ENCODE data around the gene RRAD. TPM values are rescaled to one million over a fixed set of nuclear protein-coding genes. Genes with fewer than 3 reads are reported as not detected.

The RRAD gene
- total and polyA plus RNA-seq, 4 donors = 31.8 to 42.3 (median 35.7) TPM

DNA sequence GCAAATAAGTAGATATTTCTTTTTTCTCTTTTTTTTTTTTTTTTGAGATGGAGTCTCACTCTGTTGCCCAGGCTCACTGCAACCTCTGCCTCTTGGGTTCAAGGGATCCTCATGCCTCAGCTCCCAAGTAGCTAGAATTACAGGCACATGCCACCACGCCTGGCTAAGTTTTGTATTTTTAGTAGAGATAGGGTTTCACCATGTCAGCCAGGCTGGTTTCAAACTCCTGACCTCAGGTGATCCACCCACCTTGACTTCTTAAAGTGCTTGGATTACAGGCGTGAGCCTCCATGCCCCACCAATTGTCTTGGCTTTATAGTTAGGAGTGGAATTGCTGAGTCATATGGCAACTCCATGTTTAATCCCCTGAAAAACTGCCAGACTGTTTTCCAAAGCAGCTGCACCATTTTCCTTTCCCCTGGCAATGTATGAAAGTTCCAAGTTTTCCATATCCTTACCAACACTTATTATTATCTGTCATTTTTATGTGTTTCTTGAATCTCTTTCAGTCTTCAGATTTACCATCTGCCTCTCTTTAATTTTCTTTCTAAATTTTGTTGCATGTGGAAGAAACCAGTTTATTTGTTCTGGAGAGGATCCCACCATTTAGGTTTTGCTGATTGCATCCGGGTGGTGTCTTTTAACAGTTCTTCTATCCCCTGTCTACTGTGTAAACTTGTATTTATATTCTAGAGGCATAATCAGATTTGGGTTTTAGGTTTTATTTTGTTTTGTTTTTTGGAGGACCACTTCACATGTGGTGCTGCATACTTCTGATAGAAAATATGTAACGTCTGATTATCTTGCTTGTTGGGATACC is 25.8 kb upstream of the RRAD start:
- peaks cover 0 to 37% (median 25%) of the 10 kb centered on the region in 3 donors for H3K27me3 ChIP-seq (ENCODE audit: control insufficient read depth in 3 of 3, insufficient read depth in 3 of 3, low read length in 2 of 3)
- ATAC-seq (ENCODE audit: insufficient read depth, low FRiP score) = no peak

DNA sequence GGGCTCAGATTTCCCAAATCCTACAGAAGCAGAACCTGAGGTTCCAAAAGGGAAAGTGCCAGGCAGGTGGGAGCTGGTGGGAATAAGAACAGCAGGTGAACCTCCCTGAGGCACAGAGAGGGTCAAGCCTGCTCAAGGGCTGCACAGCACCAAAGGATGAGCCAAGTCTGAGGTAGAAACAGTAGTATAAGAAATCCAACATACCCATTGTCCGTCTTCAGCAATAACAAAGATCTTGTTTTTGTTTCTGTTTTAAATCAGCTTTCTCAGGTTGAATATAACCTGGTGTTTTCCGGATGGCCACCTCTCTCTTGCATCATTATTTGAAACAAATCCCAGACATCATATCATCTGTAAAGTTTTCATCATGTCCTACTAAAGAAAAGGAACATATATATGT is 25.1 kb upstream of the RRAD start:
- no peak overlapping the region for H3K4me3 ChIP-seq
- no peak overlapping the region for H3K9ac ChIP-seq (ENCODE audit: insufficient read depth in 1 of 2, low read length in 2 of 2)
- H3K36me3 ChIP-seq (ENCODE audit: control insufficient read depth in 4 of 4, insufficient read depth in 4 of 4, low read length in 4 of 4) = no peaks in the 10 kb centered on the region
- TF ChIP-seq, protein P1, sequence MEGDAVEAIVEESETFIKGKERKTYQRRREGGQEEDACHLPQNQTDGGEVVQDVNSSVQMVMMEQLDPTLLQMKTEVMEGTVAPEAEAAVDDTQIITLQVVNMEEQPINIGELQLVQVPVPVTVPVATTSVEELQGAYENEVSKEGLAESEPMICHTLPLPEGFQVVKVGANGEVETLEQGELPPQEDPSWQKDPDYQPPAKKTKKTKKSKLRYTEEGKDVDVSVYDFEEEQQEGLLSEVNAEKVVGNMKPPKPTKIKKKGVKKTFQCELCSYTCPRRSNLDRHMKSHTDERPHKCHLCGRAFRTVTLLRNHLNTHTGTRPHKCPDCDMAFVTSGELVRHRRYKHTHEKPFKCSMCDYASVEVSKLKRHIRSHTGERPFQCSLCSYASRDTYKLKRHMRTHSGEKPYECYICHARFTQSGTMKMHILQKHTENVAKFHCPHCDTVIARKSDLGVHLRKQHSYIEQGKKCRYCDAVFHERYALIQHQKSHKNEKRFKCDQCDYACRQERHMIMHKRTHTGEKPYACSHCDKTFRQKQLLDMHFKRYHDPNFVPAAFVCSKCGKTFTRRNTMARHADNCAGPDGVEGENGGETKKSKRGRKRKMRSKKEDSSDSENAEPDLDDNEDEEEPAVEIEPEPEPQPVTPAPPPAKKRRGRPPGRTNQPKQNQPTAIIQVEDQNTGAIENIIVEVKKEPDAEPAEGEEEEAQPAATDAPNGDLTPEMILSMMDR (IDR thresholded peaks at IDR 0.05; ENCODE audit: control extremely low read depth, extremely low read depth) = no peak
- WGBS, 2 donors = 78 to 87% methylated on average over 2 of the region's 2 CpGs
- peaks cover 0 to 37% (median 25%) of the 10 kb centered on the region in 3 donors for H3K27me3 ChIP-seq (ENCODE audit: control insufficient read depth in 3 of 3, insufficient read depth in 3 of 3, low read length in 2 of 3)
- peaks cover 0 to 21% (median 6%) of the 10 kb centered on the region in 5 donors for H3K4me1 ChIP-seq (ENCODE audit: control insufficient read depth in 5 of 5, insufficient read depth in 5 of 5, low read length in 5 of 5)
- ATAC-seq (ENCODE audit: insufficient read depth, low FRiP score) (no peak), DNase-seq (no peak)
- no peaks in the 10 kb centered on the region for H3K9me3 ChIP-seq (ENCODE audit: control insufficient read depth in 4 of 4, insufficient read depth in 3 of 4, low read length in 3 of 4)
- H3K27ac ChIP-seq (ENCODE audit: low read depth in 1 of 2, low read length in 1 of 2) = no peak overlapping the region

More for the DNA sequence above, 25.8 kb upstream of the RRAD start:
- Histone ChIP-seq H3K36me3 (ENCODE audit: control insufficient read depth in 4 of 4, insufficient read depth in 4 of 4, low read length in 4 of 4) (no peaks in the 10 kb centered on the region), H3K4me3 (no peak overlapping the region), H3K4me1 (ENCODE audit: control insufficient read depth in 5 of 5, insufficient read depth in 5 of 5, low read length in 5 of 5) (peaks cover 0 to 21% (median 6%) of the 10 kb centered on the region in 5 donors), H3K9ac (ENCODE audit: insufficient read depth in 1 of 2, low read length in 2 of 2) (no peak overlapping the region), H3K9me3 (ENCODE audit: control insufficient read depth in 4 of 4, insufficient read depth in 3 of 4, low read length in 3 of 4) (no peaks in the 10 kb centered on the region), H3K27ac (ENCODE audit: low read depth in 1 of 2, low read length in 1 of 2) (no peak overlapping the region)
- DNase-seq = no peak
- 81 to 88% methylated on average over 4 of the region's 4 CpGs for WGBS, 2 donors
- TF ChIP-seq, protein P1 (IDR thresholded peaks at IDR 0.05; ENCODE audit: control extremely low read depth, extremely low read depth) = no peak

DNA sequence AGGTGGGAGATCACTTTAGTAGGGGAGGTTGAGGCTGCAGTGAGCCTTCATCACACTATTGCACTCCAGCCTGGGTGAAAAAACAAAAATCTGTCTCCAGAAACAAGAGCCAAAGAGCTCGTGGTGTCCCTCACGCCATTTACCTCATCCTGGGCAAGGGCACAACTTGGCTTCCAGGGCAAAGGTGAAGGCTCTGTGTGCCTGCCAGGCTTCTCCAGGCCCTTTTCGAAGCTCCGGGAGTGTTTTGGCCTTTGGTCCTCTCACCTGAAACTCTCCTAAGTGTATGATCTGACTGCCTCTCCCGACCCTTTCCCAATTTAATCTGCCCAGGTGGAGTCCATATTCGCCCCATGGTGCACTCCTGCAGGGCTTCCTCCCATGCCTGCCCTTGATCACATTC is 24.1 kb upstream of the RRAD start:
- WGBS, 2 donors = 76 to 77% methylated on average over 6 of the region's 6 CpGs
- no peak for DNase-seq
- peaks cover 0 to 37% (median 25%) of the 10 kb centered on the region in 3 donors for H3K27me3 ChIP-seq (ENCODE audit: control insufficient read depth in 3 of 3, insufficient read depth in 3 of 3, low read length in 2 of 3)
- TF ChIP-seq, protein P1 (IDR thresholded peaks at IDR 0.05; ENCODE audit: control extremely low read depth, extremely low read depth) = no peak
- H3K9ac ChIP-seq (ENCODE audit: insufficient read depth in 1 of 2, low read length in 2 of 2) = no peak overlapping the region
- H3K27ac ChIP-seq (ENCODE audit: low read depth in 1 of 2, low read length in 1 of 2) = no peak overlapping the region
- no peak overlapping the region for H3K4me3 ChIP-seq
- no peak for ATAC-seq (ENCODE audit: insufficient read depth, low FRiP score)
- no peaks in the 10 kb centered on the region for H3K9me3 ChIP-seq (ENCODE audit: control insufficient read depth in 4 of 4, insufficient read depth in 3 of 4, low read length in 3 of 4)
- no peaks in the 10 kb centered on the region for H3K36me3 ChIP-seq (ENCODE audit: control insufficient read depth in 4 of 4, insufficient read depth in 4 of 4, low read length in 4 of 4)
- H3K4me1 ChIP-seq (ENCODE audit: control insufficient read depth in 5 of 5, insufficient read depth in 5 of 5, low read length in 5 of 5) = peaks cover 0 to 21% (median 6%) of the 10 kb centered on the region in 5 donors
